Uterus (tissue), 2 donors: ENCODE data around the gene MAZ.
"Not testable (repeated sequence)": the region's sequence is repeated elsewhere in the genome, so short reads cannot be mapped to it uniquely, and the experiment has no call there.

Source experiments
- POLR2A ChIP-seq, 2 donors: fragments of 450-650 bp; IDR thresholded peaks; one replicate each; pipeline ENCODE4 v1.6.1; 2016; ENCODE audit warnings: antibody characterized with exemption in 2 of 2, mild to moderate bottlenecking in 1 of 2, moderate library complexity in 1 of 2
- TF ChIP-seq, protein P1 (sequence below), 4 experiments: fragments of 200-600 bp in 2 of 4; fragments of 450-650 bp in 2 of 4; sonication (generic) in 2 of 4; IDR thresholded peaks; one replicate each; pipeline ENCODE4 v1.5.1; 2016 to 2019; ENCODE audit warnings: antibody characterized with exemption in 4 of 4, mild to moderate bottlenecking in 2 of 4, moderate library complexity in 1 of 4

GRCh38 chr16:29787155-29787554 is 19.2 kb upstream of the MAZ start:
- TF ChIP-seq, protein P1, sequence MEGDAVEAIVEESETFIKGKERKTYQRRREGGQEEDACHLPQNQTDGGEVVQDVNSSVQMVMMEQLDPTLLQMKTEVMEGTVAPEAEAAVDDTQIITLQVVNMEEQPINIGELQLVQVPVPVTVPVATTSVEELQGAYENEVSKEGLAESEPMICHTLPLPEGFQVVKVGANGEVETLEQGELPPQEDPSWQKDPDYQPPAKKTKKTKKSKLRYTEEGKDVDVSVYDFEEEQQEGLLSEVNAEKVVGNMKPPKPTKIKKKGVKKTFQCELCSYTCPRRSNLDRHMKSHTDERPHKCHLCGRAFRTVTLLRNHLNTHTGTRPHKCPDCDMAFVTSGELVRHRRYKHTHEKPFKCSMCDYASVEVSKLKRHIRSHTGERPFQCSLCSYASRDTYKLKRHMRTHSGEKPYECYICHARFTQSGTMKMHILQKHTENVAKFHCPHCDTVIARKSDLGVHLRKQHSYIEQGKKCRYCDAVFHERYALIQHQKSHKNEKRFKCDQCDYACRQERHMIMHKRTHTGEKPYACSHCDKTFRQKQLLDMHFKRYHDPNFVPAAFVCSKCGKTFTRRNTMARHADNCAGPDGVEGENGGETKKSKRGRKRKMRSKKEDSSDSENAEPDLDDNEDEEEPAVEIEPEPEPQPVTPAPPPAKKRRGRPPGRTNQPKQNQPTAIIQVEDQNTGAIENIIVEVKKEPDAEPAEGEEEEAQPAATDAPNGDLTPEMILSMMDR (IDR thresholded peaks at IDR 0.05), result not testable (repeated sequence)
- not testable (repeated sequence) for TF ChIP-seq POLR2A (IDR thresholded peaks at IDR 0.05)
